Measurements from ENCODE around the gene UBAP2. TPM values are rescaled to one million over a fixed set of nuclear protein-coding genes. Genes with fewer than 3 reads are reported as not detected.

The UBAP2 gene
- polyA plus RNA-seq, 1 donor (not counting 4 experiments of a cell fraction or from before 2014, with no cell fraction given), result 16.3 TPM

DNA sequence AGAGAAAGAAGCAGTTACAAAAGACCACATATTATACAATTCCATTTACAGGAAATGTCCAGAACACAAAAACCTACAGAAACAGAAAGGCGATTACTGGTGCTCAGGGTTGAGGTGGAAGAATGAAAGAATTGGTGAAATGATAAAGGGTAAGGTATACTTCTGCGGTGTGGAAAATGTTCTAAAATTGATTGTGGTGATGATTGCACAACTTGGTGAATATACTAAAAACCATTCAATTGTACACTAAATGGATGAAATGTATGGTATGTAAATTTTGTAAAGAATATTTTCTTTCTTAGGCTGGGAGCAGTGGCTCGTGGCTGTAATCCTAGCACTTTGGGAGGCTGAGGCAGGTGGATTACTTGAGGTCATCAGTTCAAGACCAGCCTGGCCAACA lies 72.3 kb downstream of the UBAP2 start:
- Histone ChIP-seq H3K4me2 (ENCODE audit: control insufficient read depth, extremely low read depth, insufficient read depth, low read depth, low read length) (no peak overlapping the region), H3K9me3 (ENCODE audit: control insufficient read depth, low read depth, low read length) (no peaks in the 10 kb centered on the region)

DNA sequence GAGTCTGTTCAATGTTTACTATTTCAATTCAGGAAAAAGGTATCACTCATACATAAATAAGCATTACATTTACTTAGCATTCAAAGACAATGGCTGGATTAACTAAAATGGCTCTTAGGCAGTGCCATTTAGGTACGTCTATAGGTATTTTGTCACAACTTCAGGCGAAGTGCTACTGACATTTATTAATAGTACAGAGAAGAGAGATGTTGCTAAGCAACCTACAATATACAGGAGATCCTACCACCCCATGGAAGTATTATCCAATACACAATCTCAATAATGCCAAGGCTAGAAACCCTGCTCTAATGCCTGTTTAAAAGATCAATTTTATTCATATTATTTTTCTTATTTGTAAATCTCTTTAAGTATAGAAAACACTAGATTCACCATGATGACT lies 76.0 kb downstream of the UBAP2 start:
- no peaks in the 10 kb centered on the region for H3K4me1 ChIP-seq (ENCODE audit: control insufficient read depth, extremely low read depth, insufficient read depth, low read length)
- TF ChIP-seq, protein P1, sequence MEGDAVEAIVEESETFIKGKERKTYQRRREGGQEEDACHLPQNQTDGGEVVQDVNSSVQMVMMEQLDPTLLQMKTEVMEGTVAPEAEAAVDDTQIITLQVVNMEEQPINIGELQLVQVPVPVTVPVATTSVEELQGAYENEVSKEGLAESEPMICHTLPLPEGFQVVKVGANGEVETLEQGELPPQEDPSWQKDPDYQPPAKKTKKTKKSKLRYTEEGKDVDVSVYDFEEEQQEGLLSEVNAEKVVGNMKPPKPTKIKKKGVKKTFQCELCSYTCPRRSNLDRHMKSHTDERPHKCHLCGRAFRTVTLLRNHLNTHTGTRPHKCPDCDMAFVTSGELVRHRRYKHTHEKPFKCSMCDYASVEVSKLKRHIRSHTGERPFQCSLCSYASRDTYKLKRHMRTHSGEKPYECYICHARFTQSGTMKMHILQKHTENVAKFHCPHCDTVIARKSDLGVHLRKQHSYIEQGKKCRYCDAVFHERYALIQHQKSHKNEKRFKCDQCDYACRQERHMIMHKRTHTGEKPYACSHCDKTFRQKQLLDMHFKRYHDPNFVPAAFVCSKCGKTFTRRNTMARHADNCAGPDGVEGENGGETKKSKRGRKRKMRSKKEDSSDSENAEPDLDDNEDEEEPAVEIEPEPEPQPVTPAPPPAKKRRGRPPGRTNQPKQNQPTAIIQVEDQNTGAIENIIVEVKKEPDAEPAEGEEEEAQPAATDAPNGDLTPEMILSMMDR (optimal IDR thresholded peaks at IDR 0.05 in 1 of 3, IDR thresholded peaks at IDR 0.05 in 1 of 3, conservative IDR thresholded peaks at IDR 0.05 in 1 of 3; ENCODE audit: extremely low read depth in 1 of 3, insufficient read depth in 2 of 3, low read length in 3 of 3), result no peak
- no peak for TF ChIP-seq EZH2 (IDR thresholded peaks at IDR 0.05; ENCODE audit: low read length)
- no peak overlapping the region for H3K27ac ChIP-seq (ENCODE audit: control insufficient read depth, insufficient read depth, low read length)
- H3K9me1 ChIP-seq (ENCODE audit: control insufficient read depth, extremely low read depth, insufficient read depth, low read length), result no peaks in the 10 kb centered on the region
- no peak for FAIRE-seq
- no peak overlapping the region for H3K9ac ChIP-seq (ENCODE audit: control insufficient read depth, extremely low read depth, insufficient read depth, low read length)
- no peak overlapping the region for H3K4me3 ChIP-seq (ENCODE audit: control insufficient read depth in 2 of 3, extremely low read depth in 1 of 3, insufficient read depth in 2 of 3, low read depth in 1 of 3, low read length in 3 of 3)
- H3K4me2 ChIP-seq (ENCODE audit: control insufficient read depth, extremely low read depth, insufficient read depth, low read depth, low read length), result no peak overlapping the region
- H3K79me2 ChIP-seq (ENCODE audit: control insufficient read depth, insufficient read depth, low read length), result peaks cover 3% of the 10 kb centered on the region
- no peak overlapping the region for H2AFZ ChIP-seq (ENCODE audit: control insufficient read depth, low read length)
- H3K27me3 ChIP-seq (ENCODE audit: control insufficient read depth, extremely low read depth, insufficient read depth, low read length), result no peaks in the 10 kb centered on the region
- H4K20me1 ChIP-seq (ENCODE audit: control insufficient read depth, extremely low read depth, insufficient read depth, low read length), result peaks cover 2% of the 10 kb centered on the region
- no peak for DNase-seq (ENCODE audit: low read depth, low spot score)
- H3K36me3 ChIP-seq (ENCODE audit: control insufficient read depth in 2 of 2, extremely low read depth in 1 of 2, insufficient read depth in 2 of 2, low read length in 2 of 2), result peaks cover 0 to 14% of the 10 kb centered on the region in 2 experiments
- dilution Hi-C loops (cut with MboI; ENCODE audit: extremely low pct_ligation_motif_present, low sequenced_read_pairs), result no loop called here
- H3K9me3 ChIP-seq (ENCODE audit: control insufficient read depth, low read depth, low read length), result no peaks in the 10 kb centered on the region

More for the DNA sequence above, 72.3 kb downstream of the UBAP2 start:
- H4K20me1 ChIP-seq (ENCODE audit: control insufficient read depth, extremely low read depth, insufficient read depth, low read length), result no peaks in the 10 kb centered on the region
- H3K9me1 ChIP-seq (ENCODE audit: control insufficient read depth, extremely low read depth, insufficient read depth, low read length), result no peaks in the 10 kb centered on the region
- FAIRE-seq (no peak), DNase-seq (ENCODE audit: low read depth, low spot score) (no peak)
- H3K27me3 ChIP-seq (ENCODE audit: control insufficient read depth, extremely low read depth, insufficient read depth, low read length), result no peaks in the 10 kb centered on the region
- no peaks in the 10 kb centered on the region for H3K4me1 ChIP-seq (ENCODE audit: control insufficient read depth, extremely low read depth, insufficient read depth, low read length)
- H3K79me2 ChIP-seq (ENCODE audit: control insufficient read depth, insufficient read depth, low read length), result peaks cover 3% of the 10 kb centered on the region
- TF ChIP-seq, protein P1 (optimal IDR thresholded peaks at IDR 0.05 in 1 of 3, IDR thresholded peaks at IDR 0.05 in 1 of 3, conservative IDR thresholded peaks at IDR 0.05 in 1 of 3; ENCODE audit: extremely low read depth in 1 of 3, insufficient read depth in 2 of 3, low read length in 3 of 3), result no peak
- no peak for TF ChIP-seq EZH2 (IDR thresholded peaks at IDR 0.05; ENCODE audit: low read length)
- H2AFZ ChIP-seq (ENCODE audit: control insufficient read depth, low read length), result no peak overlapping the region
- dilution Hi-C loops (cut with MboI; ENCODE audit: extremely low pct_ligation_motif_present, low sequenced_read_pairs), result no loop called here
- peaks cover 0 to 18% of the 10 kb centered on the region in 2 experiments for H3K36me3 ChIP-seq (ENCODE audit: control insufficient read depth in 2 of 2, extremely low read depth in 1 of 2, insufficient read depth in 2 of 2, low read length in 2 of 2)
- no peak overlapping the region for H3K9ac ChIP-seq (ENCODE audit: control insufficient read depth, extremely low read depth, insufficient read depth, low read length)
- no peak overlapping the region for H3K27ac ChIP-seq (ENCODE audit: control insufficient read depth, insufficient read depth, low read length)
- H3K4me3 ChIP-seq (ENCODE audit: control insufficient read depth in 2 of 3, extremely low read depth in 1 of 3, insufficient read depth in 2 of 3, low read depth in 1 of 3, low read length in 3 of 3), result no peak overlapping the region
